Left lung (tissue), 10 donors: ENCODE measurements around the gene IL17D. TPM values are rescaled to one million over a fixed set of nuclear protein-coding genes. Genes with fewer than 3 reads are reported as not detected.

Experiments
- ATAC-seq: fragments of 200-7000 bp; cut with Tn5 transposase; one replicate; pipeline ENCODE4 v1.9.1; 2020; ENCODE audit warnings: moderate library complexity
- DNase-seq, 4 donors: peaks; one replicate each; pipeline ENCODE4 v3.0.0-alpha.2; 2013 to 2020
- H3K27ac ChIP-seq, 2 donors: fragments of 200-600 bp; sonication (generic) in 1 of 2; one replicate each; pipeline versions ENCODE4 v1.5.0 to v1.8.0; 2020 to 2021
- H3K27me3 ChIP-seq, 2 donors: fragments of 200-600 bp; sonication (generic) in 1 of 2; one replicate each; pipeline versions ENCODE4 v1.5.0 to v1.8.0; 2020 to 2021
- H3K36me3 ChIP-seq, 2 donors: fragments of 200-600 bp; sonication (generic) in 1 of 2; one replicate each; pipeline versions ENCODE4 v1.5.0 to v1.8.0; 2020 to 2021
- H3K4me1 ChIP-seq, 2 donors: fragments of 200-600 bp; one replicate each; pipeline ENCODE4 v1.8.0; 2021
- H3K4me3 ChIP-seq, 2 donors: fragments of 200-600 bp; sonication (generic) in 1 of 2; one replicate each; pipeline versions ENCODE4 v1.5.0 to v1.8.0; 2020 to 2021; ENCODE audit warnings: mild to moderate bottlenecking in 1 of 2
- H3K9me3 ChIP-seq, 2 donors: fragments of 200-600 bp; sonication (generic) in 1 of 2; one replicate each; pipeline versions ENCODE4 v1.5.0 to v1.8.0; 2020 to 2021
- intact Hi-C, 2 donors: fragments of 100-400 bp; cut with DNase I; formaldehyde crosslinking; loops; one replicate each; pipeline versions ENCODE4 v1.11.2 to v1.14.2; 2022
- polyA plus RNA-seq, 6 donors: library from polyadenylated mRNA; unstranded; fragments of 120-200 nt; gene quantifications; one replicate each; pipeline ENCODE4 v1.2.1, GENCODE V29; 2013; ENCODE audit not compliant: insufficient read length in 6 of 6
- total RNA-seq, 2 donors: library from RNA; stranded (reverse); fragmentation: NEBNext Ultra II Directional; extraction: Animal tissue kit (Norgen Biotek cat#: 25700); gene quantifications; one replicate each; pipeline ENCODE4 v1.2.1, GENCODE V29; 2021
- TF ChIP-seq, protein P1 (sequence below), 2 donors: fragments of 200-600 bp; sonication (generic) in 1 of 2; IDR thresholded peaks; one replicate each; pipeline versions ENCODE4 v1.5.0 to v1.8.0; 2021; ENCODE audit warnings: antibody characterized with exemption in 2 of 2
- donor health status: DM: no; HTN: yes; CAD: no.
- donor health status: DM: no; HTN: no; CAD: no.

IL17D gene
- total and polyA plus RNA-seq, 8 donors: 1.1 to 12.2 (median 8.7) TPM

DNA sequence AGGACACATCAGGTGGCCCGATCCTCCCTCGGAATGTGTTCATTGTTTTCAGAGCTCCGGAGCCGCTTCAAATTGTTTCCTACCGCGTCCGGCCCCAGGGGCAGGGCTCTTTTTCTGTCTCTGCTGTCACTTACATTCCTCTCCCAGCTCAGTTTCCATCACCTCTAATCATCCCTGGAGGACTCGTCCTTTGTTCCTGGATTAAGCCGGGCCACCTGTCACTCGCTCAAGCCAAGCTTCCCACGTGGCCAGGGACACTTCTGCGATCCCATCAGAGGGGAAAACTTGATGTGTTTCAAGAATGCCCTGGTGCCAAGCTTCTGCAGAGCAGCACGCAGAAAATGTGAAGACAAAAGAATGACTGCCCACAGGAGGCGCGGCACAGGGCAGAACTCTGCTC lies 13.5 kb downstream of the IL17D start:
- Histone ChIP-seq H3K27ac (no peak overlapping the region), H3K9me3 (no peaks in the 10 kb centered on the region), H3K4me1 (peaks cover 13 to 20% of the 10 kb centered on the region in 2 donors), H3K36me3 (no peaks in the 10 kb centered on the region), H3K4me3 (no peak overlapping the region), H3K27me3 (peaks cover 10 to 30% of the 10 kb centered on the region in 2 donors)
- ATAC-seq (no peak), DNase-seq (no peak)
- TF ChIP-seq, protein P1, sequence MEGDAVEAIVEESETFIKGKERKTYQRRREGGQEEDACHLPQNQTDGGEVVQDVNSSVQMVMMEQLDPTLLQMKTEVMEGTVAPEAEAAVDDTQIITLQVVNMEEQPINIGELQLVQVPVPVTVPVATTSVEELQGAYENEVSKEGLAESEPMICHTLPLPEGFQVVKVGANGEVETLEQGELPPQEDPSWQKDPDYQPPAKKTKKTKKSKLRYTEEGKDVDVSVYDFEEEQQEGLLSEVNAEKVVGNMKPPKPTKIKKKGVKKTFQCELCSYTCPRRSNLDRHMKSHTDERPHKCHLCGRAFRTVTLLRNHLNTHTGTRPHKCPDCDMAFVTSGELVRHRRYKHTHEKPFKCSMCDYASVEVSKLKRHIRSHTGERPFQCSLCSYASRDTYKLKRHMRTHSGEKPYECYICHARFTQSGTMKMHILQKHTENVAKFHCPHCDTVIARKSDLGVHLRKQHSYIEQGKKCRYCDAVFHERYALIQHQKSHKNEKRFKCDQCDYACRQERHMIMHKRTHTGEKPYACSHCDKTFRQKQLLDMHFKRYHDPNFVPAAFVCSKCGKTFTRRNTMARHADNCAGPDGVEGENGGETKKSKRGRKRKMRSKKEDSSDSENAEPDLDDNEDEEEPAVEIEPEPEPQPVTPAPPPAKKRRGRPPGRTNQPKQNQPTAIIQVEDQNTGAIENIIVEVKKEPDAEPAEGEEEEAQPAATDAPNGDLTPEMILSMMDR (IDR thresholded peaks at IDR 0.05): no peak
- intact Hi-C loops: loop anchor here in 1 of 2 donors (10.0 kb wide), 1 partner anchor 208 kb away; no protein-coding TSS in a partner anchor

DNA sequence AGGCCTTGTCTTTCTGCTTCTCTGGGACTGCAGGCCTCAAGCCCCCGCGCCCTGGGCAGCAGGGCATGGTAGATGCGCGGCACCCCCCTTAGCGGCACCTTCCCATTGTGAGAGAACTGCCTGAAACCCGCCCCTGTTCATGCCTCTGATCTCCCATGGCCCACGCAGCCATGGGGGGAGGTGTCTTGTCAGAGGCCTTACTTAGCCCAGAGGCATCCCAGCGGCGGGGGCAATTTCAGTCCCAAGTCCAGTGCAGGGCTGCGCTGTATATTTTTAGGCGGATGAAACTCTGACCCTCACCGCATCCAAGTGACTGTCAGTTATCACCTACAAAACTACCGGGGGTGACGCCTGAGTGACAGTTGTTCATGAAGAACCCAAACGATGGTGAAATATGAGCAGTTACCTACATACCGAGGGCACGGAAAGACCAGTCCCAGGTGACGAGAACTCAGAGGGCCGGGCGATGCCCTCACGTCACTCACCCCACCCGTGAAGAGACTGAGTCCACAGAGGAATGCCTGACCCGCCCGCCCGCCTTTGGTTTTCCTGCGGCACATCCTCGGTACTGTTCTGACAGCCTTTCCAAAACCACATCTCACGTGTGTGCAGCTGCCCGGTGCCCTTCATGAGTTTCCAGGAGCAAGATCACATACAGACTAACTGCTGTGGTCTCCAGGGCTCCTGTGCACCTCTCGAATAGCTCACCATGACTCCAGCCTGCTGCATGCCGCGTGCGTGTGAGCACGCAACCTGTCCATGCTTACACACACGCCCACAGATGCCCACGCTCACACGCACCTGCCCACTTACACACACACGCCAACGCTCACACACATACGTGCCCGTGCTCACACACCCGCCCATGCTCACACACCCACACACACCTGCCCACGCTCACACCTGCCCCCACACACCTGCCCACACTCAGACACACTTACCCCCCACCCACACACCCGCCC lies 14.4 kb downstream of the IL17D start:
- Histone ChIP-seq H3K9me3 (no peaks in the 10 kb centered on the region), H3K4me3 (no peak overlapping the region), H3K27me3 (peaks cover 10 to 39% of the 10 kb centered on the region in 2 donors), H3K27ac (no peak overlapping the region), H3K4me1 (peaks cover 14 to 15% of the 10 kb centered on the region in 2 donors), H3K36me3 (no peaks in the 10 kb centered on the region)
- DNase-seq: no peak
- no peak for ATAC-seq
- TF ChIP-seq, protein P1 (IDR thresholded peaks at IDR 0.05): no peak
- intact Hi-C loops: loop anchor here in 1 of 2 donors (10.0 kb wide), 1 partner anchor 207 kb away; no protein-coding TSS in a partner anchor

DNA sequence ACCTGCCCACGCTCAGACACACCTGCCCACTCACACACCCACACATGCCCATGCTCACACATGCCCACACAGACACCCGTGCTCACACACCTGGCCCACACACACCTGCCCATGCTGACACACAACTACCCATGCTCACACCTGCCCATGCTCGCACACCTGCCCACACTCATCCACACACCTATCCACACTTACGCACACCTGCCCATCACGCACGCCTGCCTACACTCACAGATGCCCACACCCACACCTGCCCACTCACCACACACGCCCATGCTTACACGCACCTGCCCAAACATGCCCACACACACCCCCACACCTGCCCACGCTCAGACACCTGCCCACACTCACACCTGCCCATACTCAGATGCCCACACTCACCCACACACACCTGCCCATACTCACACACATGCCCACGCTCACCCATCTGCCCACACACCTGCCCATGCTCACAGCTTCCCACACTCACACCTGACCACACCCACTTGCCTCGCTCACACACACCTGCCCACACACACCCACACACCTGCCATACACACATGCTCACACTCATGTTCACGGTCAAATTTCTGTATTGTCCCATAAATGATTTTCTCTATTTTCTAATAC lies 15.6 kb downstream of the IL17D start:
- peaks cover 10 to 12% of the 10 kb centered on the region in 2 donors for H3K4me1 ChIP-seq
- intact Hi-C loops: loop anchor here in 1 of 2 donors (10.0 kb wide), 1 partner anchor 206 kb away; no protein-coding TSS in a partner anchor
- H3K27ac ChIP-seq: no peak overlapping the region
- no peaks in the 10 kb centered on the region for H3K36me3 ChIP-seq
- no peak for DNase-seq
- peaks cover 10 to 42% of the 10 kb centered on the region in 2 donors for H3K27me3 ChIP-seq
- ATAC-seq: no peak
- TF ChIP-seq, protein P1 (IDR thresholded peaks at IDR 0.05): no peak
- no peak overlapping the region for H3K4me3 ChIP-seq
- no peaks in the 10 kb centered on the region for H3K9me3 ChIP-seq

DNA sequence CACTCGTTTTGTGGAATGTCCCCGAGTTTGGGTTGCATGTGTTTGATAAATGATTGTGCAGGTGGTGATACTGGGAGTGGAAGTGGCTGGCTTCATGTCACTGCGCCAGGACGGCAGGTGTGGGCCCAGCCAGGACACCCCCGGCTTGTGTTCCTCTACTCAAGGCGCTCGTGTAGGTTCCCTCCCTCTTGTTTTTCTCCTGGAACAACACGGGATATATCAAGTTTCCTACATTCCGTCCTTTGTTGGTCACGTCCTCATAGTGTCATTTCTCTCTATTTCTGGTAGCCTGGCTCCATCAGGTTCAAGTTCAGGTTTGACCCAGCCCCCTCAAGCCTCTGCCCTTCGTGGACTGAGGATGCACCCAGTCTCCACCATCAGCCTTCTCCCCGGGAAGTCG lies 16.3 kb downstream of the IL17D start:
- H3K4me3 ChIP-seq: no peak overlapping the region
- intact Hi-C loops: loop anchor here in 1 of 2 donors (10.0 kb wide), 1 partner anchor 205 kb away; no protein-coding TSS in a partner anchor
- no peak for DNase-seq
- H3K27me3 ChIP-seq: peaks cover 10 to 42% of the 10 kb centered on the region in 2 donors
- H3K4me1 ChIP-seq: peaks cover 9 to 10% of the 10 kb centered on the region in 2 donors
- ATAC-seq: no peak
- H3K9me3 ChIP-seq: no peaks in the 10 kb centered on the region
- TF ChIP-seq, protein P1 (IDR thresholded peaks at IDR 0.05): no peak
- H3K36me3 ChIP-seq: no peaks in the 10 kb centered on the region
- H3K27ac ChIP-seq: no peak overlapping the region

DNA sequence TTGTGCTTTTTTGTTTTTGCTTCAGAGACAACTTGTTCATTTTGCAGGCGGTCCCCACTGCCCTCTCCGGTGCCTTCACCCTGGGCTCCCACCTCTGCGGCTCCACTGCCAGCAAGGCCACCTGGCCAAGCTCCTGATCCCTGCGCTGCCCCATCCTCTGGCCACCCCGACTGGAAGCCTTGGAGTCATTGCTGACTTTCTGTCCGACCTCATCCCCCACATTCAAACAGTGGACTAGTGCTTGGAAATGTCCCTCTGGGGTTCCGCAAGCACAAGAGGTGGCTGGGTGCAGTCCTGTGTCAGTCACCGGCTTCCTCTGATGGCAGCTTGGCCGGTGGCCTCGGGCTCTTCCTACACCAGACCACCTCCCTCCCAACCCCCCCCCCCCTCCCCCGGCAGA lies 17.0 kb downstream of the IL17D start:
- intact Hi-C loops: no loop called here
- H3K4me3 ChIP-seq: no peak overlapping the region
- peaks cover 9 to 10% of the 10 kb centered on the region in 2 donors for H3K4me1 ChIP-seq
- H3K9me3 ChIP-seq: no peaks in the 10 kb centered on the region
- H3K27ac ChIP-seq: no peak overlapping the region
- DNase-seq (no peak), ATAC-seq (no peak)
- H3K36me3 ChIP-seq: no peaks in the 10 kb centered on the region
- peaks cover 10 to 42% of the 10 kb centered on the region in 2 donors for H3K27me3 ChIP-seq
- TF ChIP-seq, protein P1 (IDR thresholded peaks at IDR 0.05): no peak
